Prostate gland (tissue), 2 donors: ENCODE measurements around the gene KRT85.

Source experiments
- CTCF ChIP-seq, 4 experiments: fragments of 200-600 bp in 2 of 4; fragments of 450-650 bp in 2 of 4; sonication (generic) in 2 of 4; IDR thresholded peaks; 1 replicate in 3 of 4; 2 replicates in 1 of 4; pipeline ENCODE4 v1.5.1; 2016 to 2019; ENCODE audit warnings: antibody characterized with exemption in 4 of 4, mild to moderate bottlenecking in 2 of 4, moderate library complexity in 2 of 4
- POLR2A ChIP-seq: fragments of 450-650 bp; IDR thresholded peaks from one replicate; pipeline ENCODE4 v1.6.1; 2016; ENCODE audit warnings: antibody characterized with exemption, mild to moderate bottlenecking
- POLR2AphosphoS5 ChIP-seq: sonication (generic); formaldehyde crosslinking; IDR thresholded peaks from one replicate; pipeline ENCODE4 v1.6.1; 2017; ENCODE audit warnings: antibody characterized with exemption

GRCh38 chr12:52331833-52332232 lies 35.4 kb downstream of the KRT85 start:
- TF ChIP-seq CTCF (IDR thresholded peaks at IDR 0.05) (no peak), POLR2A (no peak), POLR2AphosphoS5 (no peak)
